GDM1 (cell line): ENCODE data around the gene NCOR2.

Source experiments
- DNase-seq: peaks from one replicate; lab custom pipeline; 2025; lab: John Stamatoyannopoulos, UW

The NCOR2 gene

DNA sequence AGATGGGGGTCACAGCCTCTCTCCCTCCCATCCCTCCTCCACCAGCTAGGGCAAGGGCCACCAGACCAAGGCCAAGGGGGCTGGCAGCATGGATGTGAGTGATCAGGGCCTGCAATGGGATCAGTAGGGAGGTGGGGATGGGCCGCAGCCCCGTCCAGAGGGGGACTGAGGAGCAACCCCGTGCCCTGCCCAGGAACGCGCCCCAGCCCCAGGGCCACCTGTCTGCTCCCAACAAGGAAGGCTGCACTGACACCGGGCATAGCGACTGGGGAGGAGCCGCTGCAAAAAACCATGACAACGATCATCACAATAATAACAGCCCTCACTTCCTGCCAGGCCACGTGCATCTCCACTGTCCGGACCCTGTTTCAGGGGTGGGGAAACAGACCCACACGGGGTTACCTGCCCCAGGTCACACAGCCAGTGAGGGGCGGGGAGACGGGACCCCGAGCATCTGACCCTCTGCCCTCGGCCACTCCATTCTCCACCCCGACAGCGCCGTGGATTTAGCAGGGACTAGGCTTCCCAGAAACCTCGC, 24.3 kb downstream of the NCOR2 start:
- DNase-seq = no peak

GRCh38 chr12:124542021-124542949, 25.1 kb downstream of the NCOR2 start:
- no peak for DNase-seq

DNA sequence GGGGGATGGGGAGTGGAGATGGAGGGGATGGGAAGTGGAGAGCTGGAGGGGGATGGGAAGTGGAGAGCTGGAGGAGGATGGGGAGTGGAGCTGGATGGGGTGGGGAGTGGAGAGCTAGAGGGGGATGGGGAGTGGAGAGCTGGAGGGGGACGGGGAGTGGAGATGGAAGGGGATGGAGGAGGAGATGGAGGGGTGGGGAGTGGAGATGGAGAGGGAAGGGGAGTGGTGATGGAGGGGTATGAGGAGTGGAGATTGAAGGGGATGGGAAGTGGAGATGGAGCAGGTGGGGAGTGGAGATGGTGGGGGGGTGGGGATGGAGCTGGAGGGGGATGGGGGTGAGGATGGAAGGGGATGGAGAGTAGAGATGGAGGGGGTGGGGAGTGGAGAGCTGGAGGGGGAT, 26.1 kb downstream of the NCOR2 start:
- DNase-seq = no peak

DNA sequence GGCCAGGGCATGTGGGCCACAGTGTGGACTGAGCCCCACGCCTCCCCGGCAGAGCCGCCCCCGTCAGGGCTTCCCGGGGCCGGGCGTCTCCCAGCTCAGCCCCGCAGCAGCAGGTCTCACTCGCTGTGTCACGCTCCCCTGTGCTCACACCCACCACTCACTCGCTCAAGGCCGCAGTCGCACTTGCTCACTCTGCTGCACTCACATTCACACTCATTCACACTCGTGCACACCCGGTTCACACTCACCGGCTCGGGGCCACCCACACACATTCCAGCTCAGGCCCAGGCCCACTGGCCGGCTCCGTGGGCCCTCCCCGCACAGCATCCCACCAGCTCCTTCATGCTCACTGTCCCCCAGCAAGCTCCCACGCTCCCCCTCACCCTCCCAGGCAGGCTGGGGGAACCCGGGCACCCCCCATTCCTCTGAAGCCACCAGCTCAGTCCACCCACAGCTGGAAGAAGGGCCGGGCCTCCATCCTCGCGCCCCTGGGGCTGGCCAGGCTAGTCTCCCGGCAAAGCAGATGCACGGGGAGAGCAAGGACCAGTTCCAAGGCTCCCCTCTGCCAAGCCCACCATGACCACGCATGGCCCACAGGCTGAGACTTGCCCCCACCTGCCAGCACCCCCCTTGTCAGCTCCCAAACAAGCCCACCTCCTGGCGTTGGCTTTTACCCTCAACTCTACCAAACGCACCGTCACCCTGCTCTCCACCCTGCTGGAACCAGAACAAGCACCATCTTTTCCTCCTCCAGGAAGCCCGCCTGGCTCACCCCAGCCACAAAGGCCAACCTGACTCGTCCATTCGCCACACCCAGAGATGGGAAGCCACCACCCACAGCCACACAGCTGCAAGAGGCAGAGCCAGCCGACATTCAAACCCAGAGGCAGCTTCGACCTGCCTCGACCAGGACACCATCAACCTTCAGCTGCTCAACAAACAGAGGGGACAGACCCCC, 28.0 kb downstream of the NCOR2 start:
- no peak for DNase-seq

DNA sequence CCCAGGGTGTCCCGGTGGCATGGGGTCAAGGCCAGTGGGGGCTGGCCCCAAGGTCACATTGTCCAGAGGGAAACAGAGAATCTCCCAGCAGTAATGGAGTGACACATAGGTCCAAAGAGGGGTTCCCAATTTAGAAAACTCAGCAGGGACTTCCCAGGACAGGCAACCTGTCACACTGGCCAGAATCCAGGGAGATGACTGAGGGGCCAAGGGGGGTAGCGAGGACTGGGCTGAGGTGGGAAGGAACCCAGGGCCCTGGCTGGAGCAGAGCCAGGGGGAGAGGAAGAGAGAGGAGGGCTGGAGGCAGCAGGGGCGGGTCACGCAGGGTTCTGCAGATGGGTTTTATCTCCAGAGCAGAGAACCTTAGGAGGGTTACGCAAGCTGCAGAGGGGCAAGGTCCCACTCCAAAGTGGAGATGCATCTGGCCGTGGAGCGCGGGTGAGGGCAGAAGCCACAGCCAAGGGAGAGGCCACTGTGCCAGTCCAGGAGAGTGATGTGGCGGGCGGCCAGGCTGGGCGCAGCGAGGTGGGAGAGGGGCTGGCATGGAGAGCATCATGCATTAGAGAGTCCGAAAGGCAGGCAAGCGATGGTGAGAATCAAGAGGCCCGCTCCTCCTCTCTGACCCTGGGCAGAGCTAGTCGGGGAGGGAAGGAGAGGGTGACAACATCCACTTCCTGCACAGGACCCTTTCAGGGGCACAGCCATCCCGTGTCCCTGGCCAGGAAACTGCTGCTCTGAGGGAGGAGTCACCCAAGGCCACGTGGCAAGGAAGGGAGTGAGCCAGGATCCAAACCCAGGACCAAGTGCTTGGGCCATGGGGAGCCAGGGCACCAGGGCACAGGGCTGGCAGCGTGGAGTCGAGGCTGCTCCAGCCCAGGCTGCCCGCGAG, 29.0 kb downstream of the NCOR2 start:
- no peak for DNase-seq

GRCh38 chr12:124537525-124538193, 29.8 kb downstream of the NCOR2 start:
- no peak for DNase-seq

DNA sequence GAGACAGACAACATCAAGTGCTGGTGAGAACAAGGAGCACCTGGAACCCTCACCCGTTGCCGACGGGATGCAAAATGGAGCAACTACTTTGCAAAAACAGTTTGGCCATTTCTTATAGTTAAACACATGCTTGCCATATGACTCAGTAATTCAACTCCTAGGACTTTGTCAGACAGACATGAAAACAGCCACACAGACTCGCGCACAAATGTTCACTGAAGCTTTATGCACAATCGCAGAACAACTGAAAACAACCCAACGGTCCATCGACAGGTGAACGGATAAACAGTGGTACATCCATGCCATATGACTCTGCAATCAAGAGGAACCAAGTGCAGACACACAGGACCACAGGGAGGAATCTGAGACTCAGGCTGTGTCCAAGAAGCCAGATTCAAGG, 30.8 kb downstream of the NCOR2 start:
- DNase-seq = no peak

DNA sequence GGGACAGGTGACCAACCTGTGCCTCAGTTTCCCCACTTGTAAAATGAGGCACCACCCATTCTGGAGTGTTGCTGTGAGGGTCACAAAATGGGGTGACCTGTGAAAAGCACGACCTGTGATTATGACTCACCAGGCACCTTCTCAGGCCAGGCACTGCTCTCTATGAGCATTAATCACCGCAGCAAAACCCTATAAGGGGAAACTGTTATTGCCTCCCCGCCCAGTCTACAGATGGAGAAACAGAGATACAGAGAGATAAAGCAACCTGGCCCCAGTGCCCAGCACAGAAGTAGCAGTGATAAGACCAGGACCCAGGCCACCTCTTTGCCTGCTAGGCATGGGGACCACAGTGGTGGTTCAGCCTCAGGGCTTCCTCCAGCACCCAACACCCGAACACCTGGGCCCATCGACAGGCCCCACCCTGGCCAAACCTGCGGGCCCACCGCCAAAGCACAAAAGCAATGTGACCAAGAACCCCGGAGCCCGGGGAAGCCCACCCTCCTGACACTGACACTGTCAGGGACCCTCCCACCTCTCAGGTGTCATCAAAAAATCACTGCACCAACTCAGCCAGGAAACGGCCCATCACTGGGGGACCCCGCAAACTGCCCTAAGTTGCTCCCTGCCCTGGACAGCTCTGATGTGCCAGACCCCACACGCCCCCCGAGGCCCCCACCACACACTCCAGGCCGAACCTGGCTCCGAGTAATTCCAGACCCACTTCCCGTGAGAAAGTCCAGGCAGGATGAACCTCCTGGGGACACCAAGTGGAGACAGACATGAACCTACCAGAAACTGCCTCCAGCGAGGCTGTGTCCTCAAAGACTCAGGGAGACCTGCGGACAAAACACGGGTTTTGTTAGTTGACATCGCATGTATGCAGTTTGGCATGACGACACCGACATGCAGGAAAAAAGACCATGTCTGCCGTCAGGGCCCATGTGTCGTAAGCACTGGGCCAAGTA, 32.4 kb downstream of the NCOR2 start:
- no peak for DNase-seq

DNA sequence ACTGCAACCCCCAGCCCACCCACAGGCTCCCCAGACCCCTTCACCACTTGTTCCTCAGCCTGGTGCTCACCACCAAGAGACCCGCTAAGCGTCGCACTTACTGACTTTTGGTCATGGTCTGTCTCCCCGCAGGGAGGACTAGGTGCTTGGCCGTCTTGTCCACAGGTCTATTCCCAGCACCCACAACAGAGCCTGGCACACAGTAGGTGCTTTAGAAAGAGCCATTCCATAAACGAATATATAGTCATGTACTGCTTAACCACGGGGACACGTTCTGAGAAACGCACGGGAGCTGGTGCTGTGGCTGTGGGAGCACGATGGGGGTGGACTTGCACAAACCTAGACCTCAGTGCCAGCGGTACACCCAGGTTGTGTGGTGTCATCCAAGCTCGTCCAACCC, 34.0 kb downstream of the NCOR2 start:
- DNase-seq = no peak

- no peak for DNase-seq
Measured at GRCh38 chr12:124532967-124533366, 34.4 kb downstream of the NCOR2 start.

- DNase-seq = no peak
Measured at GRCh38 chr12:124532331-124532750, 35.1 kb downstream of the NCOR2 start.

DNA sequence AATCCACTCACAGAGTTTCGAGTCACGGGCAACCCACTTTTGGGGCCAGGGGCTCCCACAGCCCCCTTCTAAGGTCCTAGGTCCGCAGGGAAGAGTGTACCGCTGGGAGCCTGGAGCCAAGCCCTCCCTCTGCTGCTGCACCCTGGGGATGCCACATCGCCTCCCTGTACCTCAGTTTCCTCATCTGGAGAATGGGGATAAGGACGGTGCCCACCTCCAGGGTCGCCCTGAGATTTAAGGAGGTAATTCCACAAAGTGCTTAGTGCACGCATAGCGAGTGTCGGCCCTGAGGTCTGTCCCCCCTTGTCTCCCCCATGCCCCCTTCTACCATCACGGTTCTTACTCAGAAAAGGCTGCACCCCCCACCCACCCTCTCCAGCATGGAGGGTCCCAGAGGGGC, 35.5 kb downstream of the NCOR2 start:
- DNase-seq = no peak

GRCh38 chr12:124531281-124531745, 36.1 kb downstream of the NCOR2 start:
- DNase-seq = no peak

DNA sequence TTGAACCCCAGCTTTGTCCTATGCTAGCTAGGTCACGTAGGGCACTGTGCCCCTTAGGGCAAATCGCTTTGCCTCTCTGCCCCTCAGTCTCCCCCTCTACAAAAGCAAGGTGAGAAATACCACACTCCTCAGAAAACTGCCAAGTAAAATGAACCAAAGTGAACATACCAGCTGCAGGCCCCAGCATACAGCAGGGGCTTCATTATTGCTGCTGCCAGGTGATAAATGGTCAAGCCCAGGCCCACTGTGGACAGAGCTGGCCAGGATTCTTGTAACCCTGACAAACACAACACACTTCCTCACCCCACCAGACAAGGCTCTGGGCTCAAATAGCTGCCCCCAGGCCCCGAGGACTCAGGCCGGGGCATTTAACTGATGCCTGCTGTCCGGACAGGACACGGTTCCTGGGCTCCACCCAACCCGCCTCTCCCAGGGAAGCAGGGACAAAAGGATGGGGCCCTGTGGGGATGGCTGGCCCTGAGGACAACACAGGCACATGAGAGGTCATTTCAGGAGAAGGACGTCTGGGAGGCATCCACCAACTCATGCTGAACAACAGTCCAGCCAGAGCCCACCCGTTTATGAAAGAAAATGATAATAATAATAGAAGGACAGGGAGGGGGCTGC, 36.7 kb downstream of the NCOR2 start:
- DNase-seq = no peak

GRCh38 chr12:124529565-124530276, 37.7 kb downstream of the NCOR2 start:
- DNase-seq = no peak

GRCh38 chr12:124527861-124528561, 39.4 kb downstream of the NCOR2 start:
- no peak for DNase-seq

DNA sequence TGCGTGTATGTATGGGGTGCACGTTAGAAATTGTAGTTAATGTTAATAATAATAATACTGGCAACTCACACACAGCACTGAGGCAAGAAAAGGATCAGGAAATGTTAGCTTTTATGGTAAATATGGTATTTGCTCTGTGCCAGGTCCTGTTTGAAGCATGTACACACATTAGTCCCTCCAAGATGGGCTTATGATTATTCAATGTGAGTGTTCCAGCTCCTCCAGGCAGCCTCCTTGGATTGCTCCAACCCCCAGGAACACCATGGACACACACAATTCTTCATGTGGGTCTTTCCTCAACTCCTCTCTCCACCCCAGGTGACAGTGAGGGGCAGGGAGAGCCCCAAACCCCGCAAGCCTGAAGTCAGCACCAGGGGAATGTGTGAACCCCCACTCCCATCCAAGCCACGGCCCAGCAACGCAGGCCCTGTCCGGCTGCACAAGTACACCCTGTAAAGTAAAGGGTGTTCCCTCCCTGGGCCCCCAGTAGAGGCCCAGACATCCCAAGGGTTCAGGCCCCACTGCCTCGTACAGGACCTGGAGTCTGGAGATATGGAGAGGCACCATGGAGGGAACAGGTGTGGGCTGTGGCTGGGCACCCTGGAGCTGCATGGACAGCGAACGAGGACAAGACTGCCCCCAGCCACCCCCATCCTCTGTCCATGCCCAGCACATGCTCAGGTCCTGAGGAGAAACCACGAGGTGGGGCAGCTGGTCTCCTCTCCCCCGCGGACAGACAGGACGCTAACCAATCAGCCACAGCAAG, 41.3 kb downstream of the NCOR2 start:
- no peak for DNase-seq
